Natural killer cell treated with Interleukin-12 subunit alpha and Interleukin-12 subunit beta and Interleukin-15 and Interleukin-18, amount 100 ng/mL, for 72 hours (primary cell): ENCODE results near the gene CD209. TPM values are rescaled to one million over a fixed set of nuclear protein-coding genes. Genes with fewer than 3 reads are reported as not detected.
"Not testable (repeated sequence)": the region's sequence is repeated elsewhere in the genome, so short reads cannot be mapped to it uniquely, and the experiment has no call there.

ENCODE experiments used
- ATAC-seq, 2 donors: fragments of 150-1000 bp; cut with Tn5 transposase in 1 of 2; sonication (Bioruptor Pico), chemical (Tn5 transposase) in 1 of 2; 2 replicates each; pipeline ENCODE4 v1.10.0; 2021
- DNase-seq: peaks from one replicate; pipeline ENCODE4 v3.0.0; 2022; ENCODE audit warnings: low spot score
- H3K27ac Mint-ChIP-seq, 2 donors: 1 replicate in 1 of 2; 2 replicates in 1 of 2; pipeline ENCODE4 v1.8.0; 2022; ENCODE audit warnings: mixed read lengths in 2 of 2, mild to moderate bottlenecking in 1 of 2, moderate library complexity in 1 of 2
- H3K27me3 Mint-ChIP-seq, 2 donors: 1 replicate in 1 of 2; 2 replicates in 1 of 2; pipeline ENCODE4 v1.8.0; 2022; ENCODE audit warnings: mixed read lengths in 2 of 2
- H3K36me3 Mint-ChIP-seq: one replicate; pipeline ENCODE4 v1.8.0; 2022; ENCODE audit warnings: mixed read lengths
- H3K4me1 Mint-ChIP-seq, 2 donors: 1 replicate in 1 of 2; 2 replicates in 1 of 2; pipeline ENCODE4 v1.8.0; 2022; ENCODE audit warnings: low read depth in 2 of 2, mixed read lengths in 2 of 2, mild to moderate bottlenecking in 1 of 2
- H3K4me3 Mint-ChIP-seq: one replicate; pipeline ENCODE4 v1.8.0; 2022; ENCODE audit warnings: mixed read lengths
- H3K9me3 Mint-ChIP-seq: 2 replicates; pipeline ENCODE4 v1.8.0; 2022; ENCODE audit warnings: mixed read lengths
- total RNA-seq, 2 donors: library from RNA; stranded (reverse); gene quantifications; one replicate each; pipeline ENCODE4 v1.2.3, GENCODE V29; 2022

Gene CD209
- total RNA-seq, 2 donors from 2014 or later = not detected

DNA sequence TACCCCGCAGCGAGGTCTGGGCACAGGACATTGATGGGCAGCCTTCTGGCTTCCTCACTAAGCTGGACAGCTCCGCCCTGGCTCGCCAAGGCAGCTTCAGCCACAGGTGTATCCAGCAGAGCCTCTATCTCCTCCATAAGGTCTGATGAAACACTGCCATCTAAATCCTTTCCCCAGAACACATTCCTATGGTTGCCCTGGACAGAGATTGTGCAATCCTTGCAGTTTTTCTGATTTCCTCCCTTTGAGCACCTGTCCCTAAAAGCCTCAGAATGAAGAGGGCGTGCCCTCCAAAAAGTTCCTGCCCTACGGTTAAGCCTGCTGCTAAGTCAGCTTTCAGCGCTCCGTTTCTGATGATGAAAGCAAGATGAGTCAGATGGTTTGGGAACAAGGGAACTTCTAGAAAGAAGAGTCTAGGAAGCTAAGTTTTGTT, 36.7 kb upstream of the CD209 start:
- H3K27me3 Mint-ChIP-seq = peaks cover 32 to 53% of the 10 kb centered on the region in 2 donors
- no peak overlapping the region for H3K27ac Mint-ChIP-seq
- H3K4me1 Mint-ChIP-seq = peaks cover 0 to 8% of the 10 kb centered on the region in 2 donors
- H3K36me3 Mint-ChIP-seq = peaks cover 4% of the 10 kb centered on the region
- H3K9me3 Mint-ChIP-seq = no peaks in the 10 kb centered on the region
- no peak overlapping the region for H3K4me3 Mint-ChIP-seq
- ATAC-seq (no peak), DNase-seq (no peak)

- ATAC-seq (no peak), DNase-seq (no peak)
- H3K4me3 Mint-ChIP-seq = no peak overlapping the region
- peaks cover 4% of the 10 kb centered on the region for H3K36me3 Mint-ChIP-seq
- H3K4me1 Mint-ChIP-seq = peaks cover 0 to 4% of the 10 kb centered on the region in 2 donors
- H3K27ac Mint-ChIP-seq = no peak overlapping the region
- H3K27me3 Mint-ChIP-seq = peaks cover 33 to 59% of the 10 kb centered on the region in 2 donors
- H3K9me3 Mint-ChIP-seq = no peaks in the 10 kb centered on the region
These were observed 33.8 kb upstream of the CD209 start for GRCh38 chr19:7781157-7781556.

DNA sequence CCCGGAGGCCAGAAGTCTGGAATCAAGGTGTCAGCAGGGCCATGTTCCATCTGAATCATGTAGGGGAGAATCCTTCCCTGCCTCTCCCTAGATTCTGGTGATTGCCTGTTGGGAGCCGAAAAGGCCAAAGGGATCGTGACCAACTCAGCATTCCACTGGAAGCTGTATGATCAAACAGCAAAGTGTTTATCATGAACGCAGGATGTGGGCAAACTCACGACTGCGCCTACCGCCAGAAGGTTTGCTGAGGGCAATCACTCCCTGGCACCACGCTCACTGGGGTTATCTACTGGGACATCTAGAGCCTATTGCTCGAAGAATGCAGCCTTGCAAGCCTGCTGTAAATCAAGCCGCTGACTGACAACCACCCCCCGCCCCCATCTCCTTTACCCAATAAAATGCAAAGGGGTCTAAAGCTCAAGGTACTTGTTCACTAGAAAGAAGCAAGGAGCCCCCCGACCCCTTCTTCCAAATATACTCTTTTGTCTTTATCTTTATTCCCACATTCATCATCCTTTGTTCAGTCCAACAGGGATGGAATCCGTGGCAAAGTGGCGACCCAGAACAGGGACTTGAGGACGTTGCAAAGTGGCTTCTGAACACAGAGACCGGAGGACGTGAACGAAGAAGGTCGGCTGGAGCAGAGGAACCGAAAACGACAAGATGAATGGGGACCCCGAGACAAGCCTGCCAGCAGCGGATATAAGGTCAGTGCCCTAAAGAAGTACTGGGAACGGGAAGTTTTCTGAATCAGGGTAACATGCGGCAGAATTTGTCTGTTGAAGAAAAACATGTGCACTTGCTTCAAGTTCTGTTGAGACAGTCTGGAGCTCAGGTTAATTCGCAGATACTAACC, 32.5 kb upstream of the CD209 start:
- Mint-ChIP-seq H3K27ac (no peak overlapping the region), H3K27me3 (peaks cover 40 to 50% of the 10 kb centered on the region in 2 donors)

GRCh38 chr19:7778081-7778480, 30.7 kb upstream of the CD209 start:
- no peak for ATAC-seq
- Mint-ChIP-seq H3K4me3 (no peak overlapping the region), H3K4me1 (peaks cover 1 to 2% of the 10 kb centered on the region in 2 donors), H3K36me3 (no peaks in the 10 kb centered on the region), H3K27me3 (peaks cover 28 to 32% of the 10 kb centered on the region in 2 donors), H3K27ac (no peak overlapping the region), H3K9me3 (no peaks in the 10 kb centered on the region)
- DNase-seq = no peak

More for the DNA sequence above, 32.5 kb upstream of the CD209 start:
- H3K4me3 Mint-ChIP-seq = no peak overlapping the region
- peaks cover 0 to 6% of the 10 kb centered on the region in 2 donors for H3K4me1 Mint-ChIP-seq
- no peak for DNase-seq
- H3K36me3 Mint-ChIP-seq = peaks cover 2% of the 10 kb centered on the region
- H3K9me3 Mint-ChIP-seq = no peaks in the 10 kb centered on the region
- no peak for ATAC-seq

DNA sequence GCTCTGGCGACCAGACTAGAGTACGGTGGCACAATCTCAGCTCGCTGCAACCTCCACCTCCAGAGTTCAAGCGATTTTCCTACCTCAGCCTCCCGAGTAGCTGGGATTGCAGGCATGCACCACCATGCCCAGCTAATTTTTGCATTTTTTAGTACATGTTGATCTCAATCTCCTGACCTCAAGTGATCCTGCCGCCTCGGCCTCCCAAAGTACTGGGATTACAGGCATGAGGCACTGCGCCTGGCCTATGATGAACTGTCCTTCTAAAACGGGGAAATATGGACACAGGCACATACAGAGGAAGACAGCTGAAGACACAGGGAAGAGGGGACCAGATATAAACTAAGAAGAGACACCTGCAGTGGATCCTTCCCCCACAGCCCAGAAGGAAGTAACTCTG, 28.4 kb upstream of the CD209 start:
- no peaks in the 10 kb centered on the region for H3K9me3 Mint-ChIP-seq
- peaks cover 24 to 26% of the 10 kb centered on the region in 2 donors for H3K27me3 Mint-ChIP-seq
- H3K27ac Mint-ChIP-seq = peak overlapping the region in 1 of 2 donors; percentile 35
- no peak overlapping the region for H3K4me3 Mint-ChIP-seq
- DNase-seq = no peak
- H3K4me1 Mint-ChIP-seq = peaks cover 19 to 20% of the 10 kb centered on the region in 2 donors
- no peak for ATAC-seq
- H3K36me3 Mint-ChIP-seq = no peaks in the 10 kb centered on the region

DNA sequence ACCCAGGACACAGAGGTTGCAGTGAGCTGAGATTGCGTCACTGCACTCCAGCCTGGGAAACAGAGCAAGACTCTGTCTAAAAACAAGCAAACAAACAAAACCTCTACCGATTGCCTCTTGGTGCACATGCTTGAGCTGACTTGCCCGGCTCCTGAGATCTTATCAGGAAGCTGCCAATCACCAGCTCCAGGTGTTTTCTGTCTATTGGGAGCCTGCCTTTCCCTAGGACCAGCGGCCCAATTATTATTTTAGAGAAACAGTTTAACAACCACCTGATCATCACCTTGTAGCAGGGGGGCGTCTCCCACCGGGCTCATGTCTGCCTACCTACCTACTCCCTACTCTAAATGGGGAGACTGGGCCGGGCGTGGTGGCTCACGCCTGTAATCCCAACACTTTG, 26.5 kb upstream of the CD209 start:
- no peak overlapping the region for H3K4me3 Mint-ChIP-seq
- no peaks in the 10 kb centered on the region for H3K9me3 Mint-ChIP-seq
- DNase-seq (no peak), ATAC-seq (no peak)
- H3K27ac Mint-ChIP-seq = no peak overlapping the region
- H3K4me1 Mint-ChIP-seq = peaks cover 19 to 20% of the 10 kb centered on the region in 2 donors
- peaks cover 25 to 29% of the 10 kb centered on the region in 2 donors for H3K27me3 Mint-ChIP-seq
- no peaks in the 10 kb centered on the region for H3K36me3 Mint-ChIP-seq

- Mint-ChIP-seq H3K27me3 (peaks cover 25 to 29% of the 10 kb centered on the region in 2 donors), H3K4me3 (peak overlapping the region; percentile 57), H3K27ac (peak overlapping the region; percentile 17 to 33)
These were observed 25.5 kb upstream of the CD209 start for GRCh38 chr19:7772752-7773291.

DNA sequence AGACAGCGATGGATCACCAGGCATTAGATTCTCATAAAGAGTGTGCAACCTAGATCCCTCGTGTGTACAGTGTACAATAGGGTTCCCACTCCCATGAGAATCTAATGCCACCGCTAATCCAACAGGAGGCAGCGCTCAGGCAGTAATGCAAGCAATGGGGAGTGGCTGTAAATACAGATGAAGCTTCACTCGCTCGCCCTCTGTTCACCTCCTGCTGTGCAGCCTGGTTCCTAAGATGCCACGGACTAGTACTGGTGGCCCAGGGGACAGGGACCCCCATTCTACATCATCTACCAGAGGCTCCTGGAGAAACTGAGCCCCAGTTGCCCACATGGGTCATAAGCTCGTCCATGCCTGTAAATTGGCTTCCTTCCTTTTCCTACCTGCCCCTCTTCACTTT, 23.7 kb upstream of the CD209 start:
- Mint-ChIP-seq H3K36me3 (no peaks in the 10 kb centered on the region), H3K4me1 (peaks cover 19 to 20% of the 10 kb centered on the region in 2 donors), H3K27ac (peak overlapping the region in 1 of 2 donors; percentile 17), H3K9me3 (no peaks in the 10 kb centered on the region), H3K4me3 (no peak overlapping the region), H3K27me3 (peaks cover 25 to 32% of the 10 kb centered on the region in 2 donors)
- DNase-seq (no peak), ATAC-seq (no peak)

More at GRCh38 chr19:7772752-7773291, 25.5 kb upstream of the CD209 start:
- Mint-ChIP-seq H3K36me3 (no peaks in the 10 kb centered on the region), H3K9me3 (no peaks in the 10 kb centered on the region), H3K4me1 (peaks cover 19 to 20% of the 10 kb centered on the region in 2 donors)
- DNase-seq (peak; percentile 79), ATAC-seq (peak; percentile 98 to 99)

DNA sequence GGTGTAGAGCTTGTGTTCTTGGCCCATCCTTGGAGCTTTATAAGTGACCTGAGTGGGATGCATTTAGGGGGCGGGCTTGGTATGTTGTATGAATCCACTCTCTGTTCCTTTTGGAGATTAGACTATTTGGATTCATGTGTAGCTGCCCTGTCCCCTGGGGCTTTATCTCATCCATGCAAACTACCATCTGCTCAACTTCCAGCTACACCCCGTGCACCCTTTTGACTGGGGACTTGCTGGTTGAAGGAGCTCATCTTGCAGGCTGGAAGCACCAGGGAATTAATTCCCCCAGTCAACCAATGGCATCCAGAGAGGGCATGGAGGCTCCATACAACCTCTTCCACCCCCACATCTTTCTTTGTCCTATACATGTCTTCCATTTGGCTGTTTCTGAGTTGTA, 21.8 kb upstream of the CD209 start:
- ATAC-seq (no peak), DNase-seq (no peak)
- H3K9me3 Mint-ChIP-seq = no peaks in the 10 kb centered on the region
- no peak overlapping the region for H3K27ac Mint-ChIP-seq
- H3K4me3 Mint-ChIP-seq = no peak overlapping the region
- peaks cover 24 to 25% of the 10 kb centered on the region in 2 donors for H3K27me3 Mint-ChIP-seq
- no peaks in the 10 kb centered on the region for H3K36me3 Mint-ChIP-seq
- peaks cover 18 to 19% of the 10 kb centered on the region in 2 donors for H3K4me1 Mint-ChIP-seq

- Mint-ChIP-seq H3K4me3 (no peak overlapping the region), H3K36me3 (no peaks in the 10 kb centered on the region), H3K4me1 (peaks cover 12% of the 10 kb centered on the region in 2 donors), H3K27ac (no peak overlapping the region), H3K9me3 (no peaks in the 10 kb centered on the region), H3K27me3 (peaks cover 31 to 37% of the 10 kb centered on the region in 2 donors)
- DNase-seq (no peak), ATAC-seq (no peak)
These were observed 20.2 kb upstream of the CD209 start for GRCh38 chr19:7767487-7767886.

GRCh38 chr19:7766535-7766934, 19.2 kb upstream of the CD209 start:
- H3K4me1 Mint-ChIP-seq = peaks cover 4% of the 10 kb centered on the region in 2 donors
- H3K36me3 Mint-ChIP-seq = no peaks in the 10 kb centered on the region
- DNase-seq (no peak), ATAC-seq (no peak)
- H3K27me3 Mint-ChIP-seq = peaks cover 29 to 38% of the 10 kb centered on the region in 2 donors
- H3K27ac Mint-ChIP-seq = no peak overlapping the region
- H3K4me3 Mint-ChIP-seq = no peak overlapping the region
- no peaks in the 10 kb centered on the region for H3K9me3 Mint-ChIP-seq

DNA sequence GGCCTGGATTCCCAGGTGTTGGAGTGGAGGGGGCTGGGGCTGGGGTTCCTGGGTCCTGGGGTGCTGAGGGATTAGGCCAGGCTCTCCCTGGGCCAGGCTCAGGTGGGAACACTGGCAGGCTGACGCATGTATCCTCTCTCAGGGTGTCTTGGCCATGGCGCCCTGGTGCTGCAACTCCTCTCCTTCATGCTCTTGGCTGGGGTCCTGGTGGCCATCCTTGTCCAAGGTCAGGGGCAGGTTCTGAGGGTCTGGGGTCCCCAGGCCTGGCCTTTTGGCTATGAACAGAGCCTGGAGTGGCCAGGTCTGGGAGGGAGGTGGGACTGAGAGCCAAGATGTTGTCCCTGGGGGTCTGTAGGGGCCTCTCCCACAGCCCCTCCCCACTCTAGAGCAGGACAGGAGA, 17.7 kb upstream of the CD209 start:
- peaks cover 25 to 32% of the 10 kb centered on the region in 2 donors for H3K27me3 Mint-ChIP-seq
- H3K27ac Mint-ChIP-seq, H3K4me3 Mint-ChIP-seq: not testable (repeated sequence)

GRCh38 chr19:7764157-7764556, 16.8 kb upstream of the CD209 start:
- H3K4me1 Mint-ChIP-seq, H3K4me3 Mint-ChIP-seq: not testable (repeated sequence)

More for the DNA sequence above, 17.7 kb upstream of the CD209 start:
- H3K36me3 Mint-ChIP-seq, H3K9me3 Mint-ChIP-seq, H3K4me1 Mint-ChIP-seq, DNase-seq: not testable (repeated sequence)
- peak in 1 of 2 donors; percentile 31 for ATAC-seq

DNA sequence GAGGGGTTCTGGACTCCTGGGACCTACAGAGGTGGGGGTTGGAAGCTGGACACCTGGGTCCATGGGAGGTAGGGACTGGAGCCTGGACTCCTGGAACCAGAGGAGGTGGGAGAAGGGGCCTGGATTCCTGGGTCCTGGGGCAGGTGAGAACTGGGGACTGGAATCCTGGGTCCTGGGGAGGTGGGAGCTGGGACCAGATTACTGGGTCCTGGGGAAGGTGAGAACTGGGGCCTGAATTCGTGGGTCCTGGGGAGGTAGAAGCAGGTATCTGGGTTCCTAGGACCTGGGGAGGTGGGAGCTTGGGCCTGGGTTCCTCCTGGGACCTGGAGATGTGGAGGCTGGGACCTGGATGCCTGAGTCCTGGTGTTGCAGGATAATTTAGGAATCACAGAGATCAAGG, 16.4 kb upstream of the CD209 start:
- no peak overlapping the region for H3K4me3 Mint-ChIP-seq
- H3K27ac Mint-ChIP-seq = no peak overlapping the region
- H3K27me3 Mint-ChIP-seq = peaks cover 23 to 25% of the 10 kb centered on the region in 2 donors
- DNase-seq (no peak), ATAC-seq (peak in 1 of 2 donors; percentile 10)
- peaks cover 8% of the 10 kb centered on the region for H3K9me3 Mint-ChIP-seq
- H3K4me1 Mint-ChIP-seq = no peaks in the 10 kb centered on the region
- H3K36me3 Mint-ChIP-seq = peaks cover 13% of the 10 kb centered on the region

More at GRCh38 chr19:7764157-7764556, 16.8 kb upstream of the CD209 start:
- ATAC-seq, H3K9me3 Mint-ChIP-seq, DNase-seq, H3K36me3 Mint-ChIP-seq, H3K27ac Mint-ChIP-seq: not testable (repeated sequence)
- peaks cover 25% of the 10 kb centered on the region in 2 donors for H3K27me3 Mint-ChIP-seq
